ENCODE measurements around the gene ZNF311.
"Not testable (repeated sequence)": the region's sequence is repeated elsewhere in the genome, so short reads cannot be mapped to it uniquely, and the experiment has no call there.

ZNF311 gene

GRCh38 chr6:28953039-28953584 is 52.0 kb downstream of the ZNF311 start:
- no peak for DNase-seq

GRCh38 chr6:28949656-28950195 is 55.4 kb downstream of the ZNF311 start:
- DNase-seq, result not testable (repeated sequence)

- no peak for DNase-seq
Measured at GRCh38 chr6:28948782-28949486, 56.2 kb downstream of the ZNF311 start.

- DNase-seq, result no peak
Measured at GRCh38 chr6:28947831-28948270, 57.3 kb downstream of the ZNF311 start.

- DNase-seq, result no peak
Measured at GRCh38 chr6:28947067-28947765, 57.9 kb downstream of the ZNF311 start.

GRCh38 chr6:28945349-28945748 is 59.8 kb downstream of the ZNF311 start:
- DNase-seq, result no peak
